Measurements from ENCODE around the gene NBEAL2.

The NBEAL2 gene

GRCh38 chr3:46976326-46977190 lies 2.9 kb upstream of the NBEAL2 start, which contains the start of gene CCDC12:
CCDC12 (minus strand) TSS chr3:46976745; CDS start chr3:46976732, 13 bp downstream.
- H3K36me3 ChIP-seq (ENCODE audit: control insufficient read depth, insufficient read depth, low read length): no peaks in the 10 kb centered on the region
- 1% methylated on average over 64 of the region's 64 CpGs for WGBS, 2 experiments
- peaks cover 11% of the 10 kb centered on the region for H3K4me1 ChIP-seq (ENCODE audit: control insufficient read depth, insufficient read depth, low read length)
- peak within 1 kb of the TSS; percentile 97 for H3K27ac ChIP-seq (ENCODE audit: insufficient read depth, low read depth, low read length, poor library complexity, severe bottlenecking)
- H3K9me3 ChIP-seq (ENCODE audit: control insufficient read depth, low read length): no peaks in the 10 kb centered on the region
- peak within 1 kb of the TSS; percentile 65 for H3K4me3 ChIP-seq (ENCODE audit: insufficient read depth, low read depth, low read length)
- H3K27me3 ChIP-seq (ENCODE audit: control insufficient read depth, insufficient read depth, low read length, poor library complexity, severe bottlenecking): peaks cover 8% of the 10 kb centered on the region

GRCh38 chr3:46977811-46978195 lies 1.7 kb upstream of the NBEAL2 start:
- Histone ChIP-seq H3K4me1 (ENCODE audit: control insufficient read depth, insufficient read depth, low read length) (peaks cover 6% of the 10 kb centered on the region), H3K9me3 (ENCODE audit: control insufficient read depth, low read length) (no peaks in the 10 kb centered on the region), H3K27me3 (ENCODE audit: control insufficient read depth, insufficient read depth, low read length, poor library complexity, severe bottlenecking) (peaks cover 8% of the 10 kb centered on the region), H3K36me3 (ENCODE audit: control insufficient read depth, insufficient read depth, low read length) (no peaks in the 10 kb centered on the region), H3K4me3 (ENCODE audit: insufficient read depth, low read depth, low read length) (no peak overlapping the region), H3K27ac (ENCODE audit: insufficient read depth, low read depth, low read length, poor library complexity, severe bottlenecking) (no peak overlapping the region)
- 93 to 96% methylated on average over 5 of the region's 5 CpGs for WGBS, 2 experiments

- H3K27ac ChIP-seq (ENCODE audit: insufficient read depth, low read depth, low read length, poor library complexity, severe bottlenecking): no peak overlapping the region
- WGBS, 2 experiments: 93 to 95% methylated on average over 9 of the region's 9 CpGs
These were observed 1.1 kb upstream of the NBEAL2 start for GRCh38 chr3:46978381-46978780.

GRCh38 chr3:46979958-46980497 lies 562 bp downstream of the NBEAL2 start:
- Histone ChIP-seq H3K4me3 (ENCODE audit: insufficient read depth, low read depth, low read length) (peak overlapping the region; percentile 60), H3K36me3 (ENCODE audit: control insufficient read depth, insufficient read depth, low read length) (no peaks in the 10 kb centered on the region), H3K9me3 (ENCODE audit: control insufficient read depth, low read length) (no peaks in the 10 kb centered on the region), H3K27ac (ENCODE audit: insufficient read depth, low read depth, low read length, poor library complexity, severe bottlenecking) (no peak overlapping the region), H3K4me1 (ENCODE audit: control insufficient read depth, insufficient read depth, low read length) (peaks cover 6% of the 10 kb centered on the region), H3K27me3 (ENCODE audit: control insufficient read depth, insufficient read depth, low read length, poor library complexity, severe bottlenecking) (peaks cover 8% of the 10 kb centered on the region)
- WGBS, 2 experiments: 5% methylated on average over 40 of the region's 40 CpGs

More at GRCh38 chr3:46978381-46978780, 1.1 kb upstream of the NBEAL2 start:
- H3K4me1 ChIP-seq (ENCODE audit: control insufficient read depth, insufficient read depth, low read length): peaks cover 6% of the 10 kb centered on the region
- H3K36me3 ChIP-seq (ENCODE audit: control insufficient read depth, insufficient read depth, low read length): no peaks in the 10 kb centered on the region
- H3K9me3 ChIP-seq (ENCODE audit: control insufficient read depth, low read length): no peaks in the 10 kb centered on the region
- peaks cover 8% of the 10 kb centered on the region for H3K27me3 ChIP-seq (ENCODE audit: control insufficient read depth, insufficient read depth, low read length, poor library complexity, severe bottlenecking)
- no peak overlapping the region for H3K4me3 ChIP-seq (ENCODE audit: insufficient read depth, low read depth, low read length)

- 53 to 55% methylated on average over 5 of the region's 5 CpGs for WGBS, 2 experiments
- Histone ChIP-seq H3K4me3 (ENCODE audit: insufficient read depth, low read depth, low read length) (no peak overlapping the region), H3K27ac (ENCODE audit: insufficient read depth, low read depth, low read length, poor library complexity, severe bottlenecking) (no peak overlapping the region), H3K4me1 (ENCODE audit: control insufficient read depth, insufficient read depth, low read length) (peaks cover 7% of the 10 kb centered on the region), H3K27me3 (ENCODE audit: control insufficient read depth, insufficient read depth, low read length, poor library complexity, severe bottlenecking) (peaks cover 8% of the 10 kb centered on the region), H3K36me3 (ENCODE audit: control insufficient read depth, insufficient read depth, low read length) (no peaks in the 10 kb centered on the region), H3K9me3 (ENCODE audit: control insufficient read depth, low read length) (no peaks in the 10 kb centered on the region)
These were observed 2.5 kb downstream of the NBEAL2 start for GRCh38 chr3:46981932-46982471.

GRCh38 chr3:46982546-46982945 lies 3.1 kb downstream of the NBEAL2 start:
- H3K4me3 ChIP-seq (ENCODE audit: insufficient read depth, low read depth, low read length): no peak overlapping the region
- peaks cover 8% of the 10 kb centered on the region for H3K27me3 ChIP-seq (ENCODE audit: control insufficient read depth, insufficient read depth, low read length, poor library complexity, severe bottlenecking)
- no peak overlapping the region for H3K27ac ChIP-seq (ENCODE audit: insufficient read depth, low read depth, low read length, poor library complexity, severe bottlenecking)
- no peaks in the 10 kb centered on the region for H3K9me3 ChIP-seq (ENCODE audit: control insufficient read depth, low read length)
- no peaks in the 10 kb centered on the region for H3K36me3 ChIP-seq (ENCODE audit: control insufficient read depth, insufficient read depth, low read length)
- H3K4me1 ChIP-seq (ENCODE audit: control insufficient read depth, insufficient read depth, low read length): peaks cover 12% of the 10 kb centered on the region
- WGBS, 2 experiments: 83 to 90% methylated on average over 2 of the region's 2 CpGs

GRCh38 chr3:46984591-46985459 lies 5.4 kb downstream of the NBEAL2 start:
- H3K9me3 ChIP-seq (ENCODE audit: control insufficient read depth, low read length): no peaks in the 10 kb centered on the region
- H3K4me1 ChIP-seq (ENCODE audit: control insufficient read depth, insufficient read depth, low read length): peaks cover 7% of the 10 kb centered on the region
- no peak overlapping the region for H3K27ac ChIP-seq (ENCODE audit: insufficient read depth, low read depth, low read length, poor library complexity, severe bottlenecking)
- WGBS, 2 experiments: 93 to 95% methylated on average over 11 of the region's 11 CpGs
- no peaks in the 10 kb centered on the region for H3K36me3 ChIP-seq (ENCODE audit: control insufficient read depth, insufficient read depth, low read length)
- peaks cover 8% of the 10 kb centered on the region for H3K27me3 ChIP-seq (ENCODE audit: control insufficient read depth, insufficient read depth, low read length, poor library complexity, severe bottlenecking)
- no peak overlapping the region for H3K4me3 ChIP-seq (ENCODE audit: insufficient read depth, low read depth, low read length)

- Histone ChIP-seq H3K27me3 (ENCODE audit: control insufficient read depth, insufficient read depth, low read length, poor library complexity, severe bottlenecking) (peaks cover 2% of the 10 kb centered on the region), H3K9me3 (ENCODE audit: control insufficient read depth, low read length) (no peaks in the 10 kb centered on the region), H3K4me3 (ENCODE audit: insufficient read depth, low read depth, low read length) (no peak overlapping the region), H3K36me3 (ENCODE audit: control insufficient read depth, insufficient read depth, low read length) (no peaks in the 10 kb centered on the region), H3K4me1 (ENCODE audit: control insufficient read depth, insufficient read depth, low read length) (peaks cover 7% of the 10 kb centered on the region), H3K27ac (ENCODE audit: insufficient read depth, low read depth, low read length, poor library complexity, severe bottlenecking) (no peak overlapping the region)
- 91 to 92% methylated on average over 5 of the region's 5 CpGs for WGBS, 2 experiments
These were observed 6.1 kb downstream of the NBEAL2 start for GRCh38 chr3:46985588-46985987.

GRCh38 chr3:46986055-46986730 lies 6.7 kb downstream of the NBEAL2 start:
- no peak overlapping the region for H3K4me3 ChIP-seq (ENCODE audit: insufficient read depth, low read depth, low read length)
- H3K36me3 ChIP-seq (ENCODE audit: control insufficient read depth, insufficient read depth, low read length): no peaks in the 10 kb centered on the region
- H3K27me3 ChIP-seq (ENCODE audit: control insufficient read depth, insufficient read depth, low read length, poor library complexity, severe bottlenecking): no peaks in the 10 kb centered on the region
- H3K4me1 ChIP-seq (ENCODE audit: control insufficient read depth, insufficient read depth, low read length): peaks cover 7% of the 10 kb centered on the region
- H3K9me3 ChIP-seq (ENCODE audit: control insufficient read depth, low read length): no peaks in the 10 kb centered on the region
- WGBS, 2 experiments: 93 to 97% methylated on average over 4 of the region's 4 CpGs
- no peak overlapping the region for H3K27ac ChIP-seq (ENCODE audit: insufficient read depth, low read depth, low read length, poor library complexity, severe bottlenecking)

Data from ectodermal cell (in vitro differentiated cells).